Endothelial cell of umbilical vein (primary cell): Measurements from ENCODE around the gene STK16.

ENCODE experiments used
- EZH2 ChIP-seq: IDR thresholded peaks from 2 replicates; pipeline ENCODE4 v1.6.1; 2012; ENCODE audit warnings: borderline replicate concordance, low read depth, mild to moderate bottlenecking, moderate library complexity, low read length, inconsistent platforms; ENCODE audit not compliant: severe bottlenecking
- FOS ChIP-seq: IDR thresholded peaks from 2 replicates; pipeline ENCODE4 v1.6.1; 2011; ENCODE audit warnings: mild to moderate bottlenecking, low read length, moderate library complexity, borderline replicate concordance; ENCODE audit not compliant: insufficient read depth
- GATA2 ChIP-seq: IDR thresholded peaks from 2 replicates; pipeline ENCODE4 v1.7.0; 2011; ENCODE audit warnings: low read depth, mild to moderate bottlenecking, moderate library complexity, mixed read lengths, low read length; ENCODE audit not compliant: insufficient read length, insufficient read depth
- JUN ChIP-seq: IDR thresholded peaks from 2 replicates; pipeline ENCODE4 v1.6.1; 2011; ENCODE audit warnings: borderline replicate concordance, low read depth; ENCODE audit not compliant: insufficient read length, insufficient read depth
- POLR2A ChIP-seq: IDR thresholded peaks from 2 replicates; pipeline ENCODE4 v1.6.1; 2012; ENCODE audit warnings: low read depth, mild to moderate bottlenecking, control low read depth, low read length
- POLR2AphosphoS5 ChIP-seq: IDR thresholded peaks from 2 replicates; pipeline ENCODE4 v1.6.1; 2012; ENCODE audit warnings: low read depth, mild to moderate bottlenecking, control low read depth, low read length, moderate library complexity; ENCODE audit not compliant: insufficient read depth
- TF ChIP-seq, protein P1 (sequence below), 2 donors: IDR thresholded peaks; 1 replicate in 1 of 2; 2 replicates in 1 of 2; pipeline ENCODE4 v1.5.1; 2011; ENCODE audit warnings: low read length in 2 of 2, mild to moderate bottlenecking in 2 of 2, moderate library complexity in 2 of 2, control low read depth in 1 of 2, inconsistent platforms in 1 of 2, low read depth in 1 of 2; ENCODE audit not compliant: insufficient read depth in 1 of 2; ENCODE audit errors: extremely low read depth in 1 of 2
- TF ChIP-seq, protein P2 (sequence below): IDR thresholded peaks from 2 replicates; pipeline ENCODE4 v1.6.1; 2011; ENCODE audit not compliant: insufficient read depth, insufficient read length

DNA sequence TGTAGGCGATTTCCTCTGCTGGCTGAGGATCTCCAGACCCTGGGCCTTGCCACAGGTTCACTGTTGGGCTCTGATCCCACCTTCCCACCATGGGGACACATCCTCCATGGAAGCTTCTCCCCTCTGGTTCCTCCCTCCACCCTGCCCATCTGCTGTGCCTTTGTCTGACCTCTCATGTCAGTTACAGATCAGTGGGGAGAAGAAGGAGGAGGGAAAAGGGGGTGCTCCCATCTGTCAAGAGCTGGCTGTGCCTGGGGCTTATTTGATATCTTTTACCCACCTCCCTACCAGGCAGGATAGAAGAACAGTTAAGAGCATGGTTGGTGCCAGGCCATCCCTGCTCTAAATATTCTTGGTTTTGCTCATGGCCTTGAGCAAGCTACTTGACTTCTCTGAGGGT lies 21.6 kb downstream of the STK16 start:
- TF ChIP-seq EZH2 (no peak), POLR2A (no peak), POLR2AphosphoS5 (no peak), JUN (no peak), FOS (no peak), GATA2 (no peak)
- TF ChIP-seq, protein P1, sequence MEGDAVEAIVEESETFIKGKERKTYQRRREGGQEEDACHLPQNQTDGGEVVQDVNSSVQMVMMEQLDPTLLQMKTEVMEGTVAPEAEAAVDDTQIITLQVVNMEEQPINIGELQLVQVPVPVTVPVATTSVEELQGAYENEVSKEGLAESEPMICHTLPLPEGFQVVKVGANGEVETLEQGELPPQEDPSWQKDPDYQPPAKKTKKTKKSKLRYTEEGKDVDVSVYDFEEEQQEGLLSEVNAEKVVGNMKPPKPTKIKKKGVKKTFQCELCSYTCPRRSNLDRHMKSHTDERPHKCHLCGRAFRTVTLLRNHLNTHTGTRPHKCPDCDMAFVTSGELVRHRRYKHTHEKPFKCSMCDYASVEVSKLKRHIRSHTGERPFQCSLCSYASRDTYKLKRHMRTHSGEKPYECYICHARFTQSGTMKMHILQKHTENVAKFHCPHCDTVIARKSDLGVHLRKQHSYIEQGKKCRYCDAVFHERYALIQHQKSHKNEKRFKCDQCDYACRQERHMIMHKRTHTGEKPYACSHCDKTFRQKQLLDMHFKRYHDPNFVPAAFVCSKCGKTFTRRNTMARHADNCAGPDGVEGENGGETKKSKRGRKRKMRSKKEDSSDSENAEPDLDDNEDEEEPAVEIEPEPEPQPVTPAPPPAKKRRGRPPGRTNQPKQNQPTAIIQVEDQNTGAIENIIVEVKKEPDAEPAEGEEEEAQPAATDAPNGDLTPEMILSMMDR (IDR thresholded peaks at IDR 0.05; ENCODE audit: extremely low read depth in 1 of 2, insufficient read depth in 1 of 2, low read depth in 1 of 2, low read length in 2 of 2): no peak
- TF ChIP-seq, protein P2, sequence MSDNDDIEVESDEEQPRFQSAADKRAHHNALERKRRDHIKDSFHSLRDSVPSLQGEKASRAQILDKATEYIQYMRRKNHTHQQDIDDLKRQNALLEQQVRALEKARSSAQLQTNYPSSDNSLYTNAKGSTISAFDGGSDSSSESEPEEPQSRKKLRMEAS: no peak
